ENCODE results near the gene SNU13. TPM values are rescaled to one million over a fixed set of nuclear protein-coding genes. Genes with fewer than 3 reads are reported as not detected.
"Not testable (repeated sequence)": the region's sequence is repeated elsewhere in the genome, so short reads cannot be mapped to it uniquely, and the experiment has no call there.

Gene SNU13
- total RNA-seq, 2 donors from 2014 or later, result 183 to 226 TPM

DNA sequence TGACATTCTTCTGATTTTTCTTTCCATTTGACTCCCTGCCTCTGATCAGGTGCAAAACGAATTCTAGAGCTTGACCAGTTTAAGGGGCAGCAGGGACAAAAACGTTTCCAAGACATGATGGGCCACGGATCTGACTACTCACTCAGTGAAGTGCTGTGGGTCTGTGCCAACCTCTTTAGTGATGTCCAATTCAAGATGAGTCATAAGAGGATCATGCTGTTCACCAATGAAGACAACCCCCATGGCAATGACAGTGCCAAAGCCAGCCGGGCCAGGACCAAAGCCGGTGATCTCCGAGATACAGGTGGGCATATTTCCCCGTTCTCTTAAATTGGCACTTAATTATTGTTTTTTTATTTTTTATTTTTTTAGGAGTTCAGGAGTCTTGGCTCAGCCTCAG is 52.2 kb downstream of the SNU13 start:
- DNase-seq (ENCODE audit: low spot score), result peak; percentile 62
- Histone ChIP-seq H3K4me1 (peaks cover 0 to 12% of the 10 kb centered on the region in 2 donors), H3K27ac (peak overlapping the region; percentile 73 to 86), H3K4me3 (no peak overlapping the region), H3K9me3 (no peaks in the 10 kb centered on the region), H3K36me3 (peaks cover 88% of the 10 kb centered on the region), H3K27me3 (no peaks in the 10 kb centered on the region)
- TF ChIP-seq, protein P1, sequence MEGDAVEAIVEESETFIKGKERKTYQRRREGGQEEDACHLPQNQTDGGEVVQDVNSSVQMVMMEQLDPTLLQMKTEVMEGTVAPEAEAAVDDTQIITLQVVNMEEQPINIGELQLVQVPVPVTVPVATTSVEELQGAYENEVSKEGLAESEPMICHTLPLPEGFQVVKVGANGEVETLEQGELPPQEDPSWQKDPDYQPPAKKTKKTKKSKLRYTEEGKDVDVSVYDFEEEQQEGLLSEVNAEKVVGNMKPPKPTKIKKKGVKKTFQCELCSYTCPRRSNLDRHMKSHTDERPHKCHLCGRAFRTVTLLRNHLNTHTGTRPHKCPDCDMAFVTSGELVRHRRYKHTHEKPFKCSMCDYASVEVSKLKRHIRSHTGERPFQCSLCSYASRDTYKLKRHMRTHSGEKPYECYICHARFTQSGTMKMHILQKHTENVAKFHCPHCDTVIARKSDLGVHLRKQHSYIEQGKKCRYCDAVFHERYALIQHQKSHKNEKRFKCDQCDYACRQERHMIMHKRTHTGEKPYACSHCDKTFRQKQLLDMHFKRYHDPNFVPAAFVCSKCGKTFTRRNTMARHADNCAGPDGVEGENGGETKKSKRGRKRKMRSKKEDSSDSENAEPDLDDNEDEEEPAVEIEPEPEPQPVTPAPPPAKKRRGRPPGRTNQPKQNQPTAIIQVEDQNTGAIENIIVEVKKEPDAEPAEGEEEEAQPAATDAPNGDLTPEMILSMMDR (IDR thresholded peaks at IDR 0.05), result no peak

GRCh38 chr22:41634610-41635009 is 54.1 kb downstream of the SNU13 start:
- not testable (repeated sequence) for H3K27me3 ChIP-seq; DNase-seq (ENCODE audit: low spot score); H3K9me3 ChIP-seq; H3K27ac ChIP-seq; H3K4me3 ChIP-seq
- Histone ChIP-seq H3K4me1 (peaks cover 0 to 12% of the 10 kb centered on the region in 2 donors), H3K36me3 (peaks cover 87% of the 10 kb centered on the region)

- not testable (repeated sequence) for DNase-seq (ENCODE audit: low spot score); H3K4me3 ChIP-seq; H3K4me1 ChIP-seq; H3K27ac ChIP-seq; H3K27me3 ChIP-seq; H3K9me3 ChIP-seq
- peaks cover 88% of the 10 kb centered on the region for H3K36me3 ChIP-seq
Measured at GRCh38 chr22:41631615-41632014, 57.1 kb downstream of the SNU13 start.

DNA sequence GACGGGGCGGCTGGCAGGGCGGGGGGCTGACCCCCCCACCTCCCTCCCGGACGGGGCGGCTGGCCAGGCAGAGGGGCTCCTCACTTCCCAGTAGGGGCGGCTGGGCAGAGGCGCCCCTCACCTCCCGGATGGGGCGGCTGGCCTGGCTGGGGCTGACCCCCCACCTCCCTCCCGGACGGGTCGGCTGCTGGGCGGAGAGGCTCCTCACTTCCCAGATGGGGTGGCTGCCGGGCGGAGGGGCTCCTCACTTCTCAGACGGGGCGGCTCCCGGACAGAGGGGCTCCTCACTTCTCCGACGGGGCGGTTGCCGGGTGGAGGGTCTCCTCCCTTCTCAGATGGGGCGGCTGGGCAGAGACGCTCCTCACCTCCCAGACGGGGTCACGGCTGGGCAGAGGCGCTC is 57.6 kb downstream of the SNU13 start:
- DNase-seq (ENCODE audit: low spot score); H3K4me3 ChIP-seq; H3K4me1 ChIP-seq; H3K9me3 ChIP-seq; H3K27me3 ChIP-seq; H3K27ac ChIP-seq: not testable (repeated sequence)
- H3K36me3 ChIP-seq, result peaks cover 90% of the 10 kb centered on the region

DNA sequence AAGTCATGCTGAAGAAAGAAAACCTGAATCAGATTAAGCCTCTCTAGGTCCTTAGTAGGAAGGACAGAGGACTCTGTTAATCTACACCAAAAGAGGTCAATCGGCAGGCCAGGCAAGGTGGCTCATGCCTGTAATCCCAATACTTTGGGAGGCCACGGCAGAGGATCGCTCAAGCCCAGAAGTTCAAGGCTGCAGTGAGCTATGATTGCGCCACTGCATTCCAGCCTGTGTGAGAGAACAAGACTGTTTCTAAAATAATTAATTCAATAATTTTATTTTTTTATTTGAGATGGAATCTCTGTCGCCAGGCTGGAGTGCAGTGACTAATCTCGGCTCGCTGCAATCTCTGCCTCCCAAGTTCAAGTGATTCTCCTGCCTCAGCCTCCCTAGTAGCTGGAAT is 63.1 kb downstream of the SNU13 start:
- H3K36me3 ChIP-seq, result peaks cover 81% of the 10 kb centered on the region
- TF ChIP-seq, protein P1 (IDR thresholded peaks at IDR 0.05), result no peak
- no peaks in the 10 kb centered on the region for H3K9me3 ChIP-seq
- no peak for DNase-seq (ENCODE audit: low spot score)
- H3K27me3 ChIP-seq, result no peaks in the 10 kb centered on the region
- peaks cover 0 to 22% of the 10 kb centered on the region in 2 donors for H3K4me1 ChIP-seq
- H3K27ac ChIP-seq, result no peak overlapping the region
- H3K4me3 ChIP-seq, result no peak overlapping the region

Other genes with a start within 250 kb of the SNU13 start
- 10 to 100 TPM; 49.1 to 55.3 TPM for gene TOB2, start 242.1 kb downstream of the SNU13 start, total RNA-seq
- gene PHF5A, start 220.2 kb downstream of the SNU13 start, total RNA-seq, result 10 to 100 TPM; 19.3 to 23.5 TPM
- gene ACO2, start 219.8 kb downstream of the SNU13 start, total RNA-seq, result 100 to 1,000 TPM; 447 to 604 TPM
- 10 to 100 TPM; 11.4 to 12.0 TPM for gene POLR3H, start 144.4 kb downstream of the SNU13 start, total RNA-seq
- 100 to 1,000 TPM; 257 to 324 TPM for gene CSDC2, start 127.9 kb downstream of the SNU13 start, total RNA-seq
- 10 to 100 TPM; 17.3 TPM for gene PMM1, start 99.0 kb downstream of the SNU13 start, total RNA-seq
- 10 to 100 TPM; 62.3 to 65.8 TPM for gene DESI1, start 67.8 kb downstream of the SNU13 start, total RNA-seq
- 100 to 1,000 TPM; 161 to 174 TPM for gene XRCC6, start 67.6 kb downstream of the SNU13 start, total RNA-seq
- gene MEI1, start 10.6 kb upstream of the SNU13 start, total RNA-seq, result 10 to 100 TPM in 1 of 2 donors, under 1 TPM in 1; 0.71 to 15.5 TPM
- gene CCDC134, start 111.8 kb upstream of the SNU13 start, total RNA-seq, result 1 to 10 TPM; 4.0 to 6.4 TPM
- gene SREBF2, start 144.2 kb upstream of the SNU13 start, total RNA-seq, result 10 to 100 TPM; 45.6 to 61.4 TPM
- under 1 TPM; 0.31 to 0.67 TPM for gene SHISA8, start 226.2 kb upstream of the SNU13 start, total RNA-seq
- under 1 TPM; 0.11 to 0.12 TPM for gene TNFRSF13C, start 237.9 kb upstream of the SNU13 start, total RNA-seq